AG09319 (cell line): ENCODE results near the gene HIVEP2.

Source experiments
- DNase-seq: peaks from one replicate; pipeline ENCODE4 v3.0.0-alpha.2; 2010; ENCODE audit warnings: low read depth; ENCODE audit errors: extremely low read depth
- TF ChIP-seq, protein P1 (sequence below): IDR thresholded peaks from 2 replicates; pipeline ENCODE4 v1.5.1; 2011; ENCODE audit warnings: low read depth, mild to moderate bottlenecking, inconsistent platforms, low read length, moderate library complexity

HIVEP2 gene

GRCh38 chr6:142854589-142855488 lies 90.1 kb downstream of the HIVEP2 start:
- TF ChIP-seq, protein P1, sequence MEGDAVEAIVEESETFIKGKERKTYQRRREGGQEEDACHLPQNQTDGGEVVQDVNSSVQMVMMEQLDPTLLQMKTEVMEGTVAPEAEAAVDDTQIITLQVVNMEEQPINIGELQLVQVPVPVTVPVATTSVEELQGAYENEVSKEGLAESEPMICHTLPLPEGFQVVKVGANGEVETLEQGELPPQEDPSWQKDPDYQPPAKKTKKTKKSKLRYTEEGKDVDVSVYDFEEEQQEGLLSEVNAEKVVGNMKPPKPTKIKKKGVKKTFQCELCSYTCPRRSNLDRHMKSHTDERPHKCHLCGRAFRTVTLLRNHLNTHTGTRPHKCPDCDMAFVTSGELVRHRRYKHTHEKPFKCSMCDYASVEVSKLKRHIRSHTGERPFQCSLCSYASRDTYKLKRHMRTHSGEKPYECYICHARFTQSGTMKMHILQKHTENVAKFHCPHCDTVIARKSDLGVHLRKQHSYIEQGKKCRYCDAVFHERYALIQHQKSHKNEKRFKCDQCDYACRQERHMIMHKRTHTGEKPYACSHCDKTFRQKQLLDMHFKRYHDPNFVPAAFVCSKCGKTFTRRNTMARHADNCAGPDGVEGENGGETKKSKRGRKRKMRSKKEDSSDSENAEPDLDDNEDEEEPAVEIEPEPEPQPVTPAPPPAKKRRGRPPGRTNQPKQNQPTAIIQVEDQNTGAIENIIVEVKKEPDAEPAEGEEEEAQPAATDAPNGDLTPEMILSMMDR, result no peak
- DNase-seq, result no peak

DNA sequence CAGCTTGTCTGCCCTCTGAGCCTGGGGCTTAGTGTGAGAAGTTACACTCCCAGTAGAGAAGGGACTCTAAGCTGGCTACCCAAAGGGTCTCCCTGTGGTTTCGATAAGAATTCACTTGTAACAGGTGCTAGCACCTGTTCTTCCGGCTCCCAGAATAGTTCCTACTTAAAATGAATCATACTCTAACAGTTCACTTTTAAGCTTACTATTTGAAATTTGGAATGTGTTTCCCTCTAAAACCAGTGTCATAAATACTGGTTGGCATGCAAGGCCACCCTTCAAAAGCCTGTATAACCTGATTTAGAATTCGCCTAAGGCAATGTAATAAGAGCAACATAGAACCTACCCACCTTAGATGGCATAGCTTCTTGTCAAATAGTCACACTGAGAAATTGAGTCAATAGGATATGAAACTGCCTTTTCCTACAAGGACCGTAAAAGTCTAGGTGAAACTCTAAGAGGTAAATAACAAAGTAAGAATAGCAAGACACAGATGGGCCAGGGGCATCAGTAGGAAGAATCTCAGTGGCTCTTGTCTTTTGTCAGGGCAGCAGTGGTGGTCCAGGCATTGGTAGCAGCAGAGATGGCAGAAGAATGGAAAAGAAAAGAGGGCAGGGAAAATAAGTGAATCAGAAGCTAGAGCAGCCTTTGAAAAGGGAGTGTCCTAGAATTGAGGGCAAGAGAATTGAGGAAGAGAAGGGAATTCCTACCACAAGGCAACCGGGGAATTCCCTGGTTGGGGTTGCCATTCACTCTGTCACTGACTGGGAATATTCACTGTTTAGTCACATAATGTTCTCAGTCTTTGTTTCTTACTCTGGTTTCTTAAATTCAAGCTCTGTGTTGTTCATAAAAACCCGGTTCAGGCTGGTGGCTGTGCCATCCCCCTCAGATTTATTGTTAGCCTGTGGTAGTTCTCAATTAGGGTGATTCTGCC lies 91.5 kb downstream of the HIVEP2 start:
- no peak for DNase-seq
- TF ChIP-seq, protein P1, result no peak; the same call in 1 of the 2 replicates

GRCh38 chr6:142851601-142852000 lies 93.4 kb downstream of the HIVEP2 start:
- DNase-seq, result no peak

DNA sequence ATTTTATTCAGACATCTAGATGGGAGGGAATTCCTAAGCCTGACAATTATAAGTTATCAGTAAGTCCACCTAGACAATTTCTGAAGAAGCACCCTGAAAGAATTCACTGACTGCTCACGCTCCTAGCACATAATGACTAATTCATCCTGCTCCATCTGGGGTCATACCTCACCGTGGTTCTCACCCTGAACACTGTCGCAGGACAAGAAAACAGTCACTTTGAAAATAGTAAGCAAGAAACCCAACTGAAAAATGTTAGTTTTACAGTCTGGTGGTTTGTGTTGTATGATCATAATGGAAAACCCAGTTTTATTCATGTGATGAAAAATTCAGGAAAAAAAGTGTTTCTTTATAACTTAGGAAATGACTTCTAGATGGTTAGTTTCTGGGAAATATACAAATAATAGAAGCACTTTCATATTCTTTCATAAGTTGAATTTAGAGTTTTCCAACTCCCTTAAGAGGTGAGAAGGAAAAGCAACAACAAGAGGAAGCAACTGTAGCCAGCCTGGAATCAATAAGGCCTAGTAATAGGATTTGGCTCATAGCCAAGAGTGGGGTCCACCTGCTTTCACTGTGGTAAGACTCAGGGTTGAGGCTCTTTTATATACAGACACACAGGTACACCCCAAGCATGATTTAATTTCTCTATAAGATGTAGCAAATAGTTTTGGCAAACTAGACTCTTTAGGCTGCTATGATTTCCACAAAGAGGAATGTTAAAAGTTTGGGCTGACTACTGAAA lies 94.1 kb downstream of the HIVEP2 start:
- no peak for DNase-seq
- TF ChIP-seq, protein P1, result no peak

More at GRCh38 chr6:142851601-142852000, 93.4 kb downstream of the HIVEP2 start:
- TF ChIP-seq, protein P1, result no peak

- DNase-seq, result no peak
- TF ChIP-seq, protein P1, result no peak
These were observed 96.0 kb downstream of the HIVEP2 start for GRCh38 chr6:142848976-142849375.

DNA sequence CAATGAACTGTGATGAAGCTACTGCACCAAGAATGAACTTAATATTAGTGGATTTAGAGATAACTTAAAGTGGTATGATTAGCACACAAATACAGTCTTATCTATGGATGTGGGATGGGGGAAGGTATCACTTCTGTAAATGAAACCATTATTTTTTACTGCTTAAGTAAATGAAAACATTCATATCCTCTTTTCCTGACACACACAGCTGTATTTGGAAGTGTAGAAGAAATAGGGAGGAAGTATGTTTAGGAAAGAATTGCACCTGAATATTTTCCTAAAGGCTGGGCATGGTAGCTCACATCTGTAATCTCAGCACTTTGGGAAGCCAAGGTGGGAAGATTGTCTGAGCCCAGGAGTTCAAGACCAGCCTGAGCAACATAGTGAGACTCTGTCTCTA lies 96.8 kb downstream of the HIVEP2 start:
- TF ChIP-seq, protein P1, result no peak
- no peak for DNase-seq
